Neural crest cell (in vitro differentiated cells): ENCODE measurements around the gene OAS3. TPM values are rescaled to one million over a fixed set of nuclear protein-coding genes. Genes with fewer than 3 reads are reported as not detected.
"Not testable (repeated sequence)": the region's sequence is repeated elsewhere in the genome, so short reads cannot be mapped to it uniquely, and the experiment has no call there.

ENCODE experiments used
- DNase-seq: peaks from one replicate; pipeline ENCODE4 v3.0.0; 2021; ENCODE audit warnings: low read depth, mixed read lengths, low spot score
- H3K27ac Mint-ChIP-seq: one replicate; pipeline ENCODE4 v1.8.0; 2021; ENCODE audit warnings: mild to moderate bottlenecking, mixed read lengths; ENCODE audit not compliant: unreplicated experiment
- H3K27me3 Mint-ChIP-seq: 2 replicates; pipeline ENCODE4 v1.8.0; 2021; ENCODE audit warnings: low read depth, mild to moderate bottlenecking, mixed read lengths
- H3K36me3 Mint-ChIP-seq: 2 replicates; pipeline ENCODE4 v1.8.0; 2021; ENCODE audit warnings: low read depth, mild to moderate bottlenecking, mixed read lengths
- H3K4me1 Mint-ChIP-seq: 2 replicates; pipeline ENCODE4 v1.8.0; 2021; ENCODE audit warnings: mixed read lengths
- H3K4me3 Mint-ChIP-seq: one replicate; pipeline ENCODE4 v1.8.0; 2021; ENCODE audit warnings: mild to moderate bottlenecking, mixed read lengths
- H3K9me3 Mint-ChIP-seq: 2 replicates; pipeline ENCODE4 v1.8.0; 2021; ENCODE audit warnings: mixed read lengths
- CTCF ChIP-seq: fragments of 200-600 bp; sonication (generic); conservative IDR thresholded peaks from 2 replicates; pipeline ENCODE4 v1.5.0; 2021; ENCODE audit warnings: antibody characterized with exemption, mild to moderate bottlenecking
- total RNA-seq: library from RNA; stranded (reverse); gene quantifications from 2 replicates; pipeline ENCODE4 v1.2.1, GENCODE V29; 2021

The OAS3 gene
- total RNA-seq, 1 donor from 2014 or later: 0.54 TPM

GRCh38 chr12:112947761-112948160, 9.5 kb downstream of the OAS3 start:
- TF ChIP-seq CTCF: no peak
- Mint-ChIP-seq H3K4me3 (no peak overlapping the region), H3K27ac (no peak overlapping the region), H3K27me3 (no peaks in the 10 kb centered on the region), H3K4me1 (no peaks in the 10 kb centered on the region), H3K36me3 (no peaks in the 10 kb centered on the region), H3K9me3 (no peaks in the 10 kb centered on the region)
- no peak for DNase-seq

GRCh38 chr12:112948806-112949205, 10.5 kb downstream of the OAS3 start:
- H3K4me3 Mint-ChIP-seq: no peak overlapping the region
- no peaks in the 10 kb centered on the region for H3K36me3 Mint-ChIP-seq
- no peaks in the 10 kb centered on the region for H3K4me1 Mint-ChIP-seq
- H3K9me3 Mint-ChIP-seq: no peaks in the 10 kb centered on the region
- no peaks in the 10 kb centered on the region for H3K27me3 Mint-ChIP-seq
- no peak overlapping the region for H3K27ac Mint-ChIP-seq
- no peak for TF ChIP-seq CTCF
- no peak for DNase-seq

- H3K4me1 Mint-ChIP-seq: no peaks in the 10 kb centered on the region
- no peak overlapping the region for H3K27ac Mint-ChIP-seq
- H3K9me3 Mint-ChIP-seq: no peaks in the 10 kb centered on the region
- H3K36me3 Mint-ChIP-seq: no peaks in the 10 kb centered on the region
- no peak for TF ChIP-seq CTCF
- no peak for DNase-seq
- peaks cover 13% of the 10 kb centered on the region for H3K27me3 Mint-ChIP-seq
- no peak overlapping the region for H3K4me3 Mint-ChIP-seq
Observed at GRCh38 chr12:112950701-112951100, 12.4 kb downstream of the OAS3 start.

GRCh38 chr12:112957125-112957524, 18.9 kb downstream of the OAS3 start:
- not testable (repeated sequence) for H3K4me1 Mint-ChIP-seq, DNase-seq, H3K9me3 Mint-ChIP-seq, H3K4me3 Mint-ChIP-seq, H3K27ac Mint-ChIP-seq, H3K36me3 Mint-ChIP-seq
- H3K27me3 Mint-ChIP-seq: peaks cover 45% of the 10 kb centered on the region

GRCh38 chr12:112961074-112961473, 22.8 kb downstream of the OAS3 start:
- DNase-seq: no peak
- H3K36me3 Mint-ChIP-seq: peaks cover 3% of the 10 kb centered on the region
- peaks cover 33% of the 10 kb centered on the region for H3K27me3 Mint-ChIP-seq
- H3K27ac Mint-ChIP-seq: no peak overlapping the region
- no peak for TF ChIP-seq CTCF
- H3K4me1 Mint-ChIP-seq: no peaks in the 10 kb centered on the region
- no peak overlapping the region for H3K4me3 Mint-ChIP-seq
- peaks cover 10% of the 10 kb centered on the region for H3K9me3 Mint-ChIP-seq

- TF ChIP-seq CTCF: no peak
- Mint-ChIP-seq H3K27ac (no peak overlapping the region), H3K9me3 (peaks cover 10% of the 10 kb centered on the region), H3K36me3 (peaks cover 3% of the 10 kb centered on the region), H3K4me3 (no peak overlapping the region), H3K27me3 (peaks cover 29% of the 10 kb centered on the region), H3K4me1 (no peaks in the 10 kb centered on the region)
- DNase-seq: no peak
Observed at GRCh38 chr12:112961536-112961935, 23.3 kb downstream of the OAS3 start.
